Raji (cell line): ENCODE results near the gene NEK2.

Experiments used
- POLR2A ChIP-seq: IDR thresholded peaks from 2 replicates; pipeline ENCODE4 v1.6.1; 2011; ENCODE audit warnings: low read depth, low read length, control low read depth; ENCODE audit not compliant: insufficient read depth

Gene NEK2

GRCh38 chr1:211675230-211676105 is at the start of gene NEK2:
Gene NEK2 (minus strand): TSS chr1:211675621. CDS start chr1:211675479, 142 bp downstream.
- peak; percentile 86 for TF ChIP-seq POLR2A

GRCh38 chr1:211724687-211725196 is 49.3 kb upstream of the NEK2 start:
- TF ChIP-seq POLR2A: no peak

DNA sequence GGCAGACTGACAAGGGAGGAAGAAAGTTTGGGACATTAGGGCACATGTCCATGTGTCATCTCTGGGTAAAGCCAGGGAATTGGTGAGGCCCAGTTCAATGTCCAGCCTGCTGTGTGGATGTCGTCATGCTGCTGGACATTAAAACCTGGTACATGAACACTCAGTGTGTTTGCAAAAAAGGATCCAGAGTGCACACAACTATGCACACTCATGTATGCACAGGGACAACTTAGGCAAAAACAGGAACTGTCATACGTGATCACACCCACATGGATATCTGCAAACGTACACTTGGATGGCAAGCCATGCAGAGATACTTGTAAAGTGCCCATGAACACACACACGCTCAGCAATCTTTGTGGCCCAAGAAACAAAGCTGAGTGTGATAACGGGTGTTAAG is 47.9 kb upstream of the NEK2 start:
- no peak for TF ChIP-seq POLR2A

GRCh38 chr1:211722277-211723175 is 47.1 kb upstream of the NEK2 start:
- no peak for TF ChIP-seq POLR2A

GRCh38 chr1:211715971-211716370 is 40.5 kb upstream of the NEK2 start:
- TF ChIP-seq POLR2A: no peak

DNA sequence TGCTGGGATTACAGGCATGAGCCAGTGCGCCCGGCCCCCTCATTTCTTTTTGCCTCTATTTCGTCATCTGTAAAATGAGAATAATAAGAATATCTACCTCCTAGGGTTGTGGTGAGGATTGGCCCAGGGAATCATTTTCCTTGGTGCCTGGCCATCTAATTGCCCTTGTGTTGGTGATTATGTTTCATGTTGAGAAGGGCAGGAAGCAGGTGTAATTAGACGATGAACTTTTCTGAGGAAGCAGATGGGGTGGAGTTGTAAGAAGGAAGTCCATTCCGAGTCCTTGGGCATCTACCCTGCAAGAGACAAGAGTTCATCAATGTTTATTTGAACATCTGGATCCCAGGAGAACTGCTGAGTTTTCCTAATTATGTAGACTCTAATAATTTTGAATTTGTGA is 38.7 kb upstream of the NEK2 start:
- no peak for TF ChIP-seq POLR2A

DNA sequence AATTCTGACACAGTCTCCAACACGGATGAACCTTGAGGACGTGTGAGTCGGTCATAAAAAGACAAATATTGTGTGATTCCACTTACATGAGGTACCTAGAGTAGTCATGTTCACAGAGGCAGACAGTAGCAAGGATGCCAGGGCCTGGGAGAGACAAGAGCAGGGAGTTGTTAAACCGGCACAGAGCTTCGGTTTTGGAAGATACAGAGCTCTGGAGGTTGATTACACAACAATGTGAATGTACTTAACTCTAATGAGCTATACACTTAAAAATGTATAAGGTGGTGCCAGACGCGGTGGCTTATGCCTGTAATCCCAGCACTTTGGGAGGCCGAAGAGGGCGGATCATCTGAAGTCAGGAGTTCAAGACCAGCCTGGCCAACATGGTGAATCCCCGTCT is 37.8 kb upstream of the NEK2 start:
- TF ChIP-seq POLR2A: no peak

DNA sequence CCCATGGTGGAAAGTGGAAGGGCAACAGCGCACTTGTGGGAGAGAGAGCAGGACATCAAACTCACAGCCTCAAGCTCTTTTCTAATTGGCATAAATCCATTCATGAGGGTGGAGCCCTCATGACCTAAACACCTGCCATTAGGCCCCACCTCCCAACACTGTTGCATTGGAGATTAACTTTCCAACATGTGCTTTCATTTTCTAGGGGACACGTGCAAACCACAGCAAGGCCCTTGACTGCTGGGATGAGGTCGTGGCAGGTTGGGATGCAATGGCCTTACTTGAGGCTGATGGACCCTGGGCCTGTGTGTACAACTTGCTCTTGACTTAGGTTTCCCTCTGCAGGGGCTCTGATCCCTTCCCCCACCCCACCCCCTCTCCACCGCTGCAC is 35.9 kb upstream of the NEK2 start:
- TF ChIP-seq POLR2A: no peak

- no peak for TF ChIP-seq POLR2A
These were observed 35.3 kb upstream of the NEK2 start for GRCh38 chr1:211710566-211711314.

DNA sequence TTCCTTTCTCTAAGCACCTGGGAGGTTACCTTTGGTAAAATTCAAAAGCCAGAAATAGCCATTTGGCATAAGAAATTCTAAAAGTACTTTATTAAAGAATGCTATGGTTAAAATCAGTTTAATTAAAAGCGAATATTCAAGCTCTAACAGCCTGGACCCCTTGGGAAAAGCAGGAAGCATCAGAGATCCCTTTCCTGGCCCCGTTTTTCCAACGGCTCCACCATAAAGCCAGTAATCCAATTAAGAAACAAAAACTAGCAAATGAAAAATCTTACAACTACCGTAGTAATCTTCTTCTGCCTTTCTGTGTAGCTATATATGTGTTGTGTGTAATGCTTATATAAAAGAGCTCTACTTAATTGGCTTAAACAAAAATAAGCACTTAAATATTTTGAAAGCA is 33.5 kb upstream of the NEK2 start:
- no peak for TF ChIP-seq POLR2A

DNA sequence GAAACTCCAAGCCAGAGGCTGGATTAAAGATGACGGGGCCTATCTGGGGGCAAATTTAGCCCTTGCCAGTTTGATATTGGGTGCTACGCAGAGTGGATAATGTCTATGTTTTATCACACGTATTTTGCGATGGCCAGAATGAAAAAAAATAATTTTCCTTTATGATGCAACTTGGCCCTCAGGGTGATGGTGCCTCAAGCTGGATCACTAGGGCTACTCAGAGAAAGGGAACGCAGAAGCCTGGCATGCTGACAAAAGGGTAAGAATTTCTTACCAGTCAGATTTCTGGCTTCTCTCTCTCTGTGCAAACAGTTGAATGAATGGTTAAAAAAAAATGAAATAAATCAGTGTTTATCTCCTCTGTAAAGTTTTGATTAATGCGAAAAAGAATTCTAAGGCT is 32.6 kb upstream of the NEK2 start:
- no peak for TF ChIP-seq POLR2A

- TF ChIP-seq POLR2A: no peak
These were observed 30.2 kb upstream of the NEK2 start for GRCh38 chr1:211705467-211706091.

DNA sequence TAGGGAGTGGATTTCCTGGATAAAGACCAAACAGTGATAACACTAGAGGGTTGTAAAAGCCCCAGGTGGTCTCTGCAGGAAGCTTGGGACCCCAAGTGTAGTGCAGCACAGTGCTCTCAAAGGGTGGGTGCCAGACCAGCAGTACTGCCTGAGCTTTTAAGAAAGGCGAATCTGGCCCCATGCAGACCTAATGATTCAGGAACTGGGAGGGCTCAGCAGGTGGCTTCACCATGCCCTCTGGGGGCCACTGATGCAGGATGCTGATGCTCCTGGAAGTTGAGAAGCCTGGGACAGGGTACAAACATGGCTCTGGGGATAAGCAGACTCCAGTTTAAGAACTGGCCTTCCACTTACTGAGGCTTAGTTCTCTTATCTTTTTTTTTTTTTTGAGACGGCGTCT is 29.1 kb upstream of the NEK2 start:
- TF ChIP-seq POLR2A: no peak

DNA sequence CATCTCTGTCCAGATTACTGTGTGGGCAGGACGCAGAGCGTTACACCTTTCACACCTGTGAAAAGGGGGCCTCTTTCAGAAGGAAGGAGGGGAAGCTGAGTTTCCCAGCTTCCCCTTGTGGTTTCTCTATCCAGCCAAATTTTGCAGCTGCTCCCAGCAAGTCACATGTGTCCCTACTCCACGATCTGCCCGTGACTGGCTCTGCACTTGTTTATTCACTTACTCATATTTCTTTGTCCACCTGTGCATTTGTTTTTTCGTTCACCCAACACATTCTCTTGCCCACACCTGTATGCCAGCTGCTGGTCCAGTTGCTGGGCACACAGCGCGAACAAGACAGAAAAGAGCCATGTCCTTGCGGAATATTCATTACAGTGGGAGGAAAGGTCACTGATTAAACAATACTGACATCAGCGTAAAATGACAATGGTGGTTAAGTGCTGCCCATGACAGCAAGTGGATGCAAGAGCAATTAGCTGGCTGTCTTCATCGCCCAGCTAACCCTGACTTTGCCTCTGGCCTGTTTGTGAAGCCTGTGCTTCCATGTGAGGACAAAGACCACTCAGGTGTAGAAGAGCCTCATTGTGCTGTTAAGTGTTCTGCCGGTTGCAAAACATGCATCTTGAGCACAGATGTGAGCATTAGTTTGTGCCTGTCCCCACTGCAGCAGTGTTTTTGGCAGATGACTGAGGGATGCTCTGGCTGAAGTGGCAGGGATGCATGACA is 28.6 kb upstream of the NEK2 start:
- no peak for TF ChIP-seq POLR2A

DNA sequence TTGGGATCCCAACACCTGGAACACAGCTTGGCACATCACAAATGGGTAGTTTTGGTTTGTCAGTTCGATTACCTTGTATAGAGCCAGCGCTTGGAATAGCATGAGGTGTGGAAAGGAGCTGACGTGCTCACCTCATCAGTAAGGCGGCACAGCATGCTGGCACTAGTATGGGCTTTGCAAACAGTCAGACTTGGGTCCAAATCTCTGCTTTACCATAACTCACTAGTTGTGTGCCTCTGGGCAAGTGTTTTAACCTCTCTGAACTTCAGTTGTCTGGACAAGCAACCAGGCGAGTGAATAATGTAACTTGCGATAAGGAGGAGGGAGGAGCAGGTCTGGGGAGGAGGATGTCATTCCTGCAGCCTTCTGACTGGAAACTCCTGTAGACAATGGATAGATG is 26.3 kb upstream of the NEK2 start:
- no peak for TF ChIP-seq POLR2A

DNA sequence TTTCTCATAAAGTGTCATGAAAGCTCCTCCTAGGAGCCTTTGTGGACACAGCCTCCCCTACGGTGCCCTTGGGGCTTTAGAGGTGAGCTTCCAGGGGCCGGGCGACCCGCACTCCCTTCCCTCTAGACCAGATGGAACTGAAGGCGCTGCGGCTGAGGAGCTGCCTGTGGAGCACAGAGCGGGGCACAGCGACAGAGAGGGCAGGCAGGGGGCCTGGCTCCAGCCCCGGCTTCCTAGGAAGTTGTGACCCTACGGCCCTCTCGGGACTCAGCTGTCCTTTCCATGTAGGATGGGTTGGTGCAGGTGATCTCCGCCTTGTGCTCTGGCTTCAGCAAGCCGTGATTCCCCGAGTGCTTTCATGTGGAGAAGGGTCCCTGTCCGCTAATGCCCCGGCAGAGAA is 23.6 kb upstream of the NEK2 start:
- no peak for TF ChIP-seq POLR2A
